ENCODE data around the gene DPEP2NB. TPM values are rescaled to one million over a fixed set of nuclear protein-coding genes. Genes with fewer than 3 reads are reported as not detected.
"Not testable (repeated sequence)": the region's sequence is repeated elsewhere in the genome, so short reads cannot be mapped to it uniquely, and the experiment has no call there.

The DPEP2NB gene
- total RNA-seq, 1 donor from 2014 or later, result not detected

DNA sequence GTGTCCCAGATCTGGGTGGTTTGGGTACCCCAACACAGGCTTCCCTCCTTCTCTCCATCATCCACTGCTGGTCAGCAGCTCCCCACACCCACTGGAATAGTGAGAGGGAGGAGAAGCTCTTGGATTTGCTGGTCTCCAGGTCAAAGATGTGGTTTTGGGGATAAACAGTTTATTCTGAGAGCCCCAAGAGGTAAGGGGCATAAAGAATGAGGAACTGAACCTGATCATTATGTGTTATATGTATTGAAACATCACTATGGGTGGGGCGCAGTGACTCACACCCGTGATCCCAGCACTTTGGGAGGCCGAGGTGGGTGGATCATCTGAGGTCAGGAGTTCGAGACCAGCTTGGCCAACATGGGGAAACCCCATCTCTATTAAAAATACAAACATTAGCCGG lies 20.3 kb downstream of the DPEP2NB start:
- no peaks in the 10 kb centered on the region for H3K27me3 Mint-ChIP-seq (ENCODE audit: unreplicated experiment)
- H3K36me3 Mint-ChIP-seq (ENCODE audit: unreplicated experiment), result no peaks in the 10 kb centered on the region
- no peak overlapping the region for H3K4me3 Mint-ChIP-seq (ENCODE audit: unreplicated experiment)
- H3K27ac Mint-ChIP-seq (ENCODE audit: unreplicated experiment), result no peak overlapping the region
- TF ChIP-seq, protein P1, sequence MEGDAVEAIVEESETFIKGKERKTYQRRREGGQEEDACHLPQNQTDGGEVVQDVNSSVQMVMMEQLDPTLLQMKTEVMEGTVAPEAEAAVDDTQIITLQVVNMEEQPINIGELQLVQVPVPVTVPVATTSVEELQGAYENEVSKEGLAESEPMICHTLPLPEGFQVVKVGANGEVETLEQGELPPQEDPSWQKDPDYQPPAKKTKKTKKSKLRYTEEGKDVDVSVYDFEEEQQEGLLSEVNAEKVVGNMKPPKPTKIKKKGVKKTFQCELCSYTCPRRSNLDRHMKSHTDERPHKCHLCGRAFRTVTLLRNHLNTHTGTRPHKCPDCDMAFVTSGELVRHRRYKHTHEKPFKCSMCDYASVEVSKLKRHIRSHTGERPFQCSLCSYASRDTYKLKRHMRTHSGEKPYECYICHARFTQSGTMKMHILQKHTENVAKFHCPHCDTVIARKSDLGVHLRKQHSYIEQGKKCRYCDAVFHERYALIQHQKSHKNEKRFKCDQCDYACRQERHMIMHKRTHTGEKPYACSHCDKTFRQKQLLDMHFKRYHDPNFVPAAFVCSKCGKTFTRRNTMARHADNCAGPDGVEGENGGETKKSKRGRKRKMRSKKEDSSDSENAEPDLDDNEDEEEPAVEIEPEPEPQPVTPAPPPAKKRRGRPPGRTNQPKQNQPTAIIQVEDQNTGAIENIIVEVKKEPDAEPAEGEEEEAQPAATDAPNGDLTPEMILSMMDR (IDR thresholded peaks at IDR 0.05), result no peak
- DNase-seq (ENCODE audit: extremely low spot score, unreplicated experiment), result no peak
- H3K9me3 Mint-ChIP-seq (ENCODE audit: unreplicated experiment), result no peaks in the 10 kb centered on the region
- peaks cover 6% of the 10 kb centered on the region for H3K4me1 Mint-ChIP-seq (ENCODE audit: unreplicated experiment)

DNA sequence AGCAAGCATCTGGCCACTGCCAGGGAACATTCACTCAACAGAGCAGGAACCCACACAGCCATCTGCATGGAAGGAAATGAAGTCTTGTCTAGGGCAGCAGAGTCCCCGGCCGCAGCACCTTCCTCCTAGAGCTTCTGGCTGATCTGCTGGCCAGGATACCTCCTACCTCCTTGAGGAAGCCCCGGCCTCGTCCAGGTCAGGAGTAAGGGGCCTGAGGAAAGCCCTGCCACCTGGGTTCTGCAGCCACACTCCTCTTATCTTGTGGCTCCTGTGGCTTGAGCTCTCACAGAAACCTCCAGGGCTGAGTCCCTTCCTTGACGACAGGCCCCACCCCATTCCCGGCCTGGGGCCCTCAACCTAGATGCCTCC lies 21.7 kb downstream of the DPEP2NB start:
- H3K4me3 Mint-ChIP-seq (ENCODE audit: unreplicated experiment); H3K36me3 Mint-ChIP-seq (ENCODE audit: unreplicated experiment); H3K27ac Mint-ChIP-seq (ENCODE audit: unreplicated experiment); H3K27me3 Mint-ChIP-seq (ENCODE audit: unreplicated experiment); H3K9me3 Mint-ChIP-seq (ENCODE audit: unreplicated experiment); DNase-seq (ENCODE audit: extremely low spot score, unreplicated experiment); H3K4me1 Mint-ChIP-seq (ENCODE audit: unreplicated experiment): not testable (repeated sequence)

DNA sequence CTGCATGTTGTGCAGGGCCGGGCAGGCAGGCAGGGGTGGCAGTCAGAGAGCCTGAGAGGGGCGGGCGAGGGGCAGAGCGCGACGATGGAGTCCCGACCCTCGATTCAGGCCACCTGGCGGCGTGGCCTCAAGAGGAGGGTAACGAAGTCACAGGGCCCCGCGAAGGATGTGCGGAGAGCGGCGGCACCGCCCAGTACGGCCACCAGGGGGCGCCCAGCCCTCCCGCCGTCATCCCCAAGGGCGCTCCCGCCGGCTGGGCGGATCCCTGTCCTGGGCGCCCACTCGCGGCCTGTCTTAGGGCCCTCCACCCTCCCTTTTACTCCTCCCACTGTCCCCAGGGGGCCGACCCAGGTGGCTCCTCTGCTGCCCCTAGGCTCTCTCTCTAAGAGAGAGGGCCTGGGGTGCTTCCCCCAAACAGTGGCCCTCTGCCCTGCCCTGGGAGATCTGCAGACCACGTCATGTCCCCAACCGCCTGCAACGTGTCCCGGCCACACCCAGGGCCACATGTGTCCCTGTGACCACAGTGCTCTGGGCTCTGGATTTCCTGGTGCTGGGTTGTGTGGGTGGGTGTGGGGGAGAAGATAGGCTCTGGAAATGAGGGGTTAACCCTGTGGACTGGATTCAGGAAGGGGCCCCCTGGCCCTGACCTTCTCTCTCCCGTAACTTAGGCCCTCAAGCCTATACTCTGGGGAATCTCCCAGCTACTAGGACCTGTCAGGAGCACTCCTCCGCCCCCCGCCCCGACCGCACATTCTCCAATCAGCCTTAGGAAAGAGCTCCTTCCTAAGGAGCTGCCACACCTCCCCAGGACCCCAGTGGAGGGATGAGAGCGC lies 22.3 kb downstream of the DPEP2NB start:
- Mint-ChIP-seq H3K4me1 (ENCODE audit: unreplicated experiment) (peaks cover 6% of the 10 kb centered on the region), H3K27ac (ENCODE audit: unreplicated experiment) (no peak overlapping the region), H3K27me3 (ENCODE audit: unreplicated experiment) (no peaks in the 10 kb centered on the region), H3K9me3 (ENCODE audit: unreplicated experiment) (no peaks in the 10 kb centered on the region), H3K36me3 (ENCODE audit: unreplicated experiment) (no peaks in the 10 kb centered on the region), H3K4me3 (ENCODE audit: unreplicated experiment) (no peak overlapping the region)
- TF ChIP-seq, protein P1 (IDR thresholded peaks at IDR 0.05), result peak; percentile 99
- DNase-seq (ENCODE audit: extremely low spot score, unreplicated experiment), result peak; percentile 92

DNA sequence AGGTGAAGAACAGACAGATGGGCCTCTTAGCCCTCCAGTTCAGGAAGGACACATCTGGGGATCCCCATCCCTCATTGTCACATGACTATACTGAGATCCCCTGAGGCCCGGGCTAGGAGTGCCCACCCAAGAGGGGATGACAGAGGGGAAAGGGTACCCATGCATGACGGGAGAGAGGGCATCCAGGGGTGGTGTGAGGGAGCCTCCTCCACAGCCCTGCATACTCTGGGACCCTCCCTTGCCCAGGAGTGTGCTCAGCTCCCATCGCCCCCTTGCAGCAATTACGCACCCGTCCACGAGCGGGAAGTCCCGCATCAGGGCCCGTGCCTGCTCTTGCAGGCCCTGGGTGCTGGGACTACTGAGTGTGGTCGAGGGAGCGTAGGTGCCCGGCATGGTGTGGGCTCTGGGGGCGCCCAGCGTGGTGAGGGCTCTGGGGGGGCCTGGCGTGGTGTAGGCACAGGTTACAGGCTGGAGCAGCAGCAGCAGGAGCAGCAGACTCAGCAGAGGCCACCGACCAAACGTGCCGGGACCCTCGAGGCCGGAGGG lies 23.0 kb downstream of the DPEP2NB start:
- TF ChIP-seq, protein P1 (IDR thresholded peaks at IDR 0.05), result no peak
- Mint-ChIP-seq H3K4me1 (ENCODE audit: unreplicated experiment) (peaks cover 6% of the 10 kb centered on the region), H3K27me3 (ENCODE audit: unreplicated experiment) (no peaks in the 10 kb centered on the region), H3K4me3 (ENCODE audit: unreplicated experiment) (no peak overlapping the region), H3K36me3 (ENCODE audit: unreplicated experiment) (no peaks in the 10 kb centered on the region), H3K9me3 (ENCODE audit: unreplicated experiment) (no peaks in the 10 kb centered on the region), H3K27ac (ENCODE audit: unreplicated experiment) (no peak overlapping the region)
- no peak for DNase-seq (ENCODE audit: extremely low spot score, unreplicated experiment)

DNA sequence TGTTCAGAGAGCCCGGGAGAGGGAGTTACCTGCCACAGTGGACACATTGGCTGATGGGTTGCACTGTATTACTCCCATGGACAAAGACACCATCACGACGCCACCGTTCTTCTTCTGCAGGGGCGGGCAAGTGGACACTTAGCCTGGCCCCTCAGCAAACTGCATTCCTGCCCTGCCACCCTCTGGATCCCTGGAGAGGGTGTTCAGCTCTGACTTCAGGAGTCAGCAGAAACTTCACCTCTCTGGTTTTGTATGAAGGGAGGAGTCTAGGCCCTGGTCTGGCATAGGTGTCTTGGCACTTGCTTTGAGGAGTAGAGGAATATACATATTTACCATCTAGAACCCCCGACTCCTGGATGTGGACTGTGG lies 25.7 kb downstream of the DPEP2NB start:
- no peak for DNase-seq (ENCODE audit: extremely low spot score, unreplicated experiment)

More for the DNA sequence above, 25.7 kb downstream of the DPEP2NB start:
- peaks cover 6% of the 10 kb centered on the region for H3K4me1 Mint-ChIP-seq (ENCODE audit: unreplicated experiment)
- no peaks in the 10 kb centered on the region for H3K9me3 Mint-ChIP-seq (ENCODE audit: unreplicated experiment)
- H3K27ac Mint-ChIP-seq (ENCODE audit: unreplicated experiment), result no peak overlapping the region
- no peaks in the 10 kb centered on the region for H3K27me3 Mint-ChIP-seq (ENCODE audit: unreplicated experiment)
- no peak overlapping the region for H3K4me3 Mint-ChIP-seq (ENCODE audit: unreplicated experiment)
- TF ChIP-seq, protein P1 (IDR thresholded peaks at IDR 0.05), result no peak
- no peaks in the 10 kb centered on the region for H3K36me3 Mint-ChIP-seq (ENCODE audit: unreplicated experiment)
